B cell (primary cell): ENCODE results near the gene ACO2. TPM values are rescaled to one million over a fixed set of nuclear protein-coding genes. Genes with fewer than 3 reads are reported as not detected.

Experiments
- ATAC-seq: fragments of 200-7000 bp; cut with Tn5 transposase; one replicate; pipeline ENCODE4 v1.10.0; 2021; ENCODE audit warnings: low read depth, mild to moderate bottlenecking, moderate number of reproducible peaks, moderate library complexity
- CTCF ChIA-PET: fragments of 350-600 bp; sonication (Branson Sonifier 250); formaldehyde crosslinking; loops from one replicate; lab custom pipeline; 2021; ENCODE audit warnings: antibody characterized with exemption, inconsistent platforms; lab: Charles Lee
- POLR2A ChIA-PET: fragments of 350-600 bp; sonication (Branson Sonifier 250); formaldehyde crosslinking; loops from one replicate; lab custom pipeline; 2021; ENCODE audit warnings: antibody characterized with exemption; lab: Charles Lee
- DNase-seq: peaks from one replicate; pipeline ENCODE4 v3.0.0; 2013
- H2AFZ ChIP-seq: 2 replicates; pipeline ENCODE4 v1.6.1; 2012; ENCODE audit warnings: mild to moderate bottlenecking, low read depth, low read length; ENCODE audit not compliant: insufficient read depth, poor library complexity, severe bottlenecking
- H3K27ac ChIP-seq, 2 donors: 1 replicate in 1 of 2; 2 replicates in 1 of 2; pipeline ENCODE4 v1.5.1; 2012 to 2013; ENCODE audit warnings: low read length in 2 of 2, mild to moderate bottlenecking in 2 of 2, moderate library complexity in 1 of 2
- H3K27me3 ChIP-seq, 4 experiments: fragments of 200-600 bp in 1 of 4; sonication (generic) in 1 of 4; replicated peaks in 1 of 4; 1 replicate in 2 of 4; 2 replicates in 2 of 4; pipeline versions ENCODE4 v1.6.1 to v1.7.0; 2013 to 2016; ENCODE audit warnings: low read length in 3 of 4, mild to moderate bottlenecking in 2 of 4, mixed read lengths in 1 of 4, moderate library complexity in 1 of 4; ENCODE audit not compliant: insufficient read depth in 4 of 4, control insufficient read depth in 3 of 4; ENCODE audit errors: control extremely low read depth in 1 of 4
- H3K36me3 ChIP-seq, 2 experiments: replicated peaks in 1 of 2; 1 replicate in 1 of 2; 2 replicates in 1 of 2; pipeline versions ENCODE4 v1.6.1 to v1.7.1; 2013; ENCODE audit warnings: low read length in 1 of 2; ENCODE audit not compliant: insufficient read depth in 2 of 2, control insufficient read depth in 1 of 2; ENCODE audit errors: control extremely low read depth in 1 of 2, extremely low read depth in 1 of 2
- H3K4me1 ChIP-seq, 2 donors: fragments of 200-600 bp in 1 of 2; sonication (generic) in 1 of 2; 1 replicate in 1 of 2; 2 replicates in 1 of 2; pipeline versions ENCODE4 v1.5.1 to v1.6.1; 2013 to 2017; ENCODE audit warnings: low read length in 2 of 2; ENCODE audit not compliant: control insufficient read depth in 2 of 2, insufficient read depth in 2 of 2
- H3K4me2 ChIP-seq: replicated peaks from 2 replicates; pipeline ENCODE3; 2012; ENCODE audit warnings: mild to moderate bottlenecking, low read depth, low read length; ENCODE audit not compliant: poor library complexity, severe bottlenecking
- H3K4me3 ChIP-seq, 5 experiments: fragments of 200-600 bp in 1 of 5; sonication (generic) in 1 of 5; 1 replicate in 3 of 5; 2 replicates in 2 of 5; pipeline versions ENCODE4 v1.5.1 to v1.7.0; 2011 to 2016; ENCODE audit warnings: low read length in 4 of 5, mild to moderate bottlenecking in 4 of 5, low read depth in 2 of 5, control low read depth in 1 of 5, moderate library complexity in 1 of 5; ENCODE audit not compliant: insufficient read depth in 1 of 5; ENCODE audit errors: control extremely low read depth in 1 of 5, extremely low read depth in 1 of 5
- H3K79me2 ChIP-seq: fragments of 200-600 bp; sonication (generic); one replicate; pipeline ENCODE4 v1.6.0; 2016; ENCODE audit warnings: low read length; ENCODE audit not compliant: control insufficient read depth, insufficient read depth
- H3K9ac ChIP-seq: fragments of 200-600 bp; sonication (generic); 2 replicates; pipeline ENCODE4 v1.6.1; 2017; ENCODE audit warnings: mild to moderate bottlenecking, low read length, moderate library complexity
- H3K9me3 ChIP-seq, 3 donors: one replicate each; pipeline versions ENCODE4 v1.6.1 to v1.7.1; 2013; ENCODE audit warnings: low read length in 2 of 3; ENCODE audit not compliant: control insufficient read depth in 2 of 3, insufficient read depth in 1 of 3; ENCODE audit errors: control extremely low read depth in 1 of 3
- H4K20me1 ChIP-seq: 2 replicates; pipeline ENCODE4 v1.6.0; 2012; ENCODE audit warnings: mild to moderate bottlenecking, low read length; ENCODE audit not compliant: insufficient read depth, control insufficient read depth, poor library complexity, severe bottlenecking
- H3K27ac Mint-ChIP-seq: one replicate; pipeline ENCODE4 v1.8.0; 2021; ENCODE audit warnings: mixed read lengths
- H3K27me3 Mint-ChIP-seq: one replicate; pipeline ENCODE4 v1.8.0; 2021; ENCODE audit warnings: mixed read lengths
- H3K4me1 Mint-ChIP-seq: one replicate; pipeline ENCODE4 v1.8.0; 2021; ENCODE audit warnings: mixed read lengths
- H3K4me3 Mint-ChIP-seq: one replicate; pipeline ENCODE4 v1.8.0; 2021; ENCODE audit warnings: mixed read lengths
- H3K9me3 Mint-ChIP-seq: one replicate; pipeline ENCODE4 v1.8.0; 2022; ENCODE audit warnings: mixed read lengths; ENCODE audit not compliant: insufficient read depth
- CTCF ChIP-seq: fragments of 200-600 bp; IDR thresholded peaks from one replicate; pipeline ENCODE4 v1.8.0; 2022; ENCODE audit warnings: antibody characterized with exemption, mild to moderate bottlenecking
- EZH2 ChIP-seq: IDR thresholded peaks from 2 replicates; pipeline ENCODE4 v1.6.1; 2012; ENCODE audit warnings: borderline replicate concordance, low read depth, mild to moderate bottlenecking, moderate library complexity, low read length; ENCODE audit not compliant: insufficient read depth, poor library complexity, severe bottlenecking
- WGBS: methylation state at CpG from one replicate; pipeline ENCODE4 v1.1.5; 2013; ENCODE audit warnings: missing lambda C conversion rate; ENCODE audit not compliant: insufficient coverage; 5-methylcytosine and 5-hydroxymethylcytosine counted together
- intact Hi-C: fragments of 100-400 bp; cut with micrococcal nuclease; formaldehyde crosslinking; loops from one replicate; pipeline ENCODE4 v1.10.0; 2022
- polyA plus RNA-seq: library from polyadenylated mRNA; depleted of rRNA; stranded (reverse); fragments of >200 nt; gene quantifications from 2 replicates; pipeline ENCODE4 v1.2.3, GENCODE V29; 2012
- total RNA-seq, 2 donors: library from RNA; stranded (reverse); fragments of 120-200 nt in 1 of 2; gene quantifications; 1 replicate in 1 of 2; 2 replicates in 1 of 2; pipeline versions ENCODE4 v1.2.3 to v1.2.4, GENCODE V29; 2013 to 2022

The ACO2 gene
- total and polyA plus RNA-seq, 2 donors (not counting 1 experiment from before 2014, with no cell fraction given): 91.5 to 91.7 TPM

GRCh38 chr22:41541484-41541883, 72.6 kb downstream of the ACO2 start:
- POLR2A ChIA-PET: interaction anchor here (0.8 kb wide), 1 partner anchor 160 kb away, joined by 6 read pairs; the partner anchor contains the start of gene TEF
- no peaks in the 10 kb centered on the region for H3K9me3 ChIP-seq
- Mint-ChIP-seq H3K27ac (peak overlapping the region; percentile 43), H3K9me3 (no peaks in the 10 kb centered on the region), H3K4me1 (peaks cover 41% of the 10 kb centered on the region), H3K27me3 (no peaks in the 10 kb centered on the region), H3K4me3 (peak overlapping the region; percentile 40)
- intact Hi-C loops: no loop called here
- 85% methylated on average over 3 of the region's 3 CpGs for WGBS
- no peaks in the 10 kb centered on the region for H3K27me3 ChIP-seq
- no peak for DNase-seq
- CTCF ChIA-PET: interaction anchor here (0.8 to 1.3 kb wide), 3 partner anchors 9 to 138 kb away, joined by 3 to 4 read pairs (median 3); no protein-coding TSS in a partner anchor
- peaks cover 0 to 15% of the 10 kb centered on the region in 2 experiments for H3K36me3 ChIP-seq
- peaks cover 45% of the 10 kb centered on the region for H3K79me2 ChIP-seq
- peaks cover 17 to 21% of the 10 kb centered on the region in 2 donors for H3K4me1 ChIP-seq
- H3K4me2 ChIP-seq: no peak overlapping the region
- H3K9ac ChIP-seq: no peak overlapping the region
- ATAC-seq: no peak
- TF ChIP-seq CTCF: no peak
- no peak for TF ChIP-seq EZH2
- H3K27ac ChIP-seq: peak overlapping the region in 1 of 2 donors; percentile 36
- H4K20me1 ChIP-seq: peaks cover 7% of the 10 kb centered on the region
- no peak overlapping the region for H2AFZ ChIP-seq
- no peak overlapping the region for H3K4me3 ChIP-seq

GRCh38 chr22:41542224-41542623, 73.3 kb downstream of the ACO2 start:
- H3K4me1 Mint-ChIP-seq: peaks cover 41% of the 10 kb centered on the region
- no peaks in the 10 kb centered on the region for H3K27me3 Mint-ChIP-seq
- H3K4me1 ChIP-seq: peaks cover 17 to 21% of the 10 kb centered on the region in 2 donors
- no peak for TF ChIP-seq EZH2
- TF ChIP-seq CTCF: no peak
- H3K4me3 ChIP-seq: no peak overlapping the region
- no peak for DNase-seq
- no peaks in the 10 kb centered on the region for H3K27me3 ChIP-seq
- peaks cover 45% of the 10 kb centered on the region for H3K79me2 ChIP-seq
- ChIA-PET POLR2A (no interaction called here), CTCF (interaction anchor here (1.3 kb wide), 1 partner anchor 138 kb away, joined by 4 read pairs; no protein-coding TSS in a partner anchor)
- H3K4me2 ChIP-seq: no peak overlapping the region
- intact Hi-C loops: no loop called here
- H3K27ac ChIP-seq: peak overlapping the region in 1 of 2 donors; percentile 51
- H3K9me3 ChIP-seq: no peaks in the 10 kb centered on the region
- H3K4me3 Mint-ChIP-seq: peak overlapping the region; percentile 100
- no peaks in the 10 kb centered on the region for H3K9me3 Mint-ChIP-seq
- ATAC-seq: no peak
- H4K20me1 ChIP-seq: peaks cover 7% of the 10 kb centered on the region
- H3K9ac ChIP-seq: no peak overlapping the region
- peaks cover 0 to 15% of the 10 kb centered on the region in 2 experiments for H3K36me3 ChIP-seq
- peak overlapping the region; percentile 18 for H3K27ac Mint-ChIP-seq
- no peak overlapping the region for H2AFZ ChIP-seq
- WGBS: 93% methylated on average over 4 of the region's 4 CpGs
